ENCODE data around the gene MSANTD1. TPM values are rescaled to one million over a fixed set of nuclear protein-coding genes. Genes with fewer than 3 reads are reported as not detected.

The MSANTD1 gene
- total and polyA plus RNA-seq, 4 donors, result 0.05 to 1.2 (median 0.23) TPM; not detected in 1

- TF ChIP-seq SP1 (IDR thresholded peaks at IDR 0.05), result no peak
These were observed 9.7 kb upstream of the MSANTD1 start (continued) for GRCh38 chr4:3239303-3239702.

- Histone ChIP-seq H3K9ac (ENCODE audit: low read depth in 1 of 2, low read length in 2 of 2) (no peak overlapping the region), H3K36me3 (ENCODE audit: control insufficient read depth in 4 of 4, insufficient read depth in 3 of 4, low read depth in 1 of 4, low read length in 3 of 4) (peaks cover 16 to 65% (median 22%) of the 10 kb centered on the region in 4 donors), H3K4me1 (ENCODE audit: control insufficient read depth in 4 of 4, insufficient read depth in 4 of 4, low read length in 3 of 4) (no peaks in the 10 kb centered on the region), H3K9me3 (ENCODE audit: control insufficient read depth in 4 of 4, low read length in 3 of 4) (no peaks in the 10 kb centered on the region), H3K27me3 (ENCODE audit: control insufficient read depth in 4 of 4, insufficient read depth in 4 of 4, low read length in 3 of 4) (no peaks in the 10 kb centered on the region), H3K27ac (ENCODE audit: low read depth in 1 of 2, low read length in 2 of 2) (no peak overlapping the region), H3K4me3 (ENCODE audit: low read depth in 1 of 3, low read length in 3 of 3) (no peak overlapping the region)
- TF ChIP-seq SP1 (IDR thresholded peaks at IDR 0.05) (no peak), FOXA1 (IDR thresholded peaks at IDR 0.05) (no peak), EGR1 (IDR thresholded peaks at IDR 0.05; ENCODE audit: low read depth in 2 of 2) (no peak), NR2F2 (IDR thresholded peaks at IDR 0.05) (no peak)
- no peak for DNase-seq (ENCODE audit: low spot score)
- WGBS, result 94% methylated on average over 29 of the region's 29 CpGs
These were observed 8.7 kb upstream of the MSANTD1 start for GRCh38 chr4:3239998-3240920.

- no peak overlapping the region for H3K9ac ChIP-seq (ENCODE audit: low read depth in 1 of 2, low read length in 2 of 2)
- peaks cover 14 to 58% (median 15%) of the 10 kb centered on the region in 4 donors for H3K36me3 ChIP-seq (ENCODE audit: control insufficient read depth in 4 of 4, insufficient read depth in 3 of 4, low read depth in 1 of 4, low read length in 3 of 4)
- H3K9me3 ChIP-seq (ENCODE audit: control insufficient read depth in 4 of 4, low read length in 3 of 4), result no peaks in the 10 kb centered on the region
- H3K27ac ChIP-seq (ENCODE audit: low read depth in 1 of 2, low read length in 2 of 2), result no peak overlapping the region
- no peaks in the 10 kb centered on the region for H3K27me3 ChIP-seq (ENCODE audit: control insufficient read depth in 4 of 4, insufficient read depth in 4 of 4, low read length in 3 of 4)
- H3K4me3 ChIP-seq (ENCODE audit: low read depth in 1 of 3, low read length in 3 of 3), result no peak overlapping the region
- H3K4me1 ChIP-seq (ENCODE audit: control insufficient read depth in 4 of 4, insufficient read depth in 4 of 4, low read length in 3 of 4), result no peaks in the 10 kb centered on the region
- 83% methylated on average over 13 of the region's 13 CpGs for WGBS
- TF ChIP-seq REST (IDR thresholded peaks at IDR 0.05), result no peak
- TF ChIP-seq EGR1 (IDR thresholded peaks at IDR 0.05; ENCODE audit: low read depth in 2 of 2), result no peak
- TF ChIP-seq RAD21 (IDR thresholded peaks at IDR 0.05), result no peak
- TF ChIP-seq JUND (IDR thresholded peaks at IDR 0.05), result no peak
- TF ChIP-seq HNF4G (IDR thresholded peaks at IDR 0.05), result no peak
- no peak for TF ChIP-seq RXRA (IDR thresholded peaks at IDR 0.05)
- no peak for TF ChIP-seq SP1 (IDR thresholded peaks at IDR 0.05)
- no peak for TF ChIP-seq CTCF (IDR thresholded peaks at IDR 0.05; ENCODE audit: low read depth, low read length, missing input control)
- no peak for TF ChIP-seq NR2F2 (IDR thresholded peaks at IDR 0.05)
- TF ChIP-seq FOXA2 (IDR thresholded peaks at IDR 0.05), result no peak
- TF ChIP-seq YY1 (IDR thresholded peaks at IDR 0.05), result no peak
- no peak for TF ChIP-seq GABPA (IDR thresholded peaks at IDR 0.05 in 1 of 2, conservative IDR thresholded peaks at IDR 0.05 in 1 of 2)
- TF ChIP-seq HNF4A (conservative IDR thresholded peaks at IDR 0.05), result no peak
- no peak for TF ChIP-seq ATF3 (IDR thresholded peaks at IDR 0.05)
- no peak for TF ChIP-seq TAF1 (conservative IDR thresholded peaks at IDR 0.05)
- TF ChIP-seq MAX (IDR thresholded peaks at IDR 0.05), result no peak
- no peak for DNase-seq (ENCODE audit: low spot score)
These were observed 7.9 kb upstream of the MSANTD1 start for GRCh38 chr4:3240936-3241522.
